ENCODE data around the gene MUC4.

DNA sequence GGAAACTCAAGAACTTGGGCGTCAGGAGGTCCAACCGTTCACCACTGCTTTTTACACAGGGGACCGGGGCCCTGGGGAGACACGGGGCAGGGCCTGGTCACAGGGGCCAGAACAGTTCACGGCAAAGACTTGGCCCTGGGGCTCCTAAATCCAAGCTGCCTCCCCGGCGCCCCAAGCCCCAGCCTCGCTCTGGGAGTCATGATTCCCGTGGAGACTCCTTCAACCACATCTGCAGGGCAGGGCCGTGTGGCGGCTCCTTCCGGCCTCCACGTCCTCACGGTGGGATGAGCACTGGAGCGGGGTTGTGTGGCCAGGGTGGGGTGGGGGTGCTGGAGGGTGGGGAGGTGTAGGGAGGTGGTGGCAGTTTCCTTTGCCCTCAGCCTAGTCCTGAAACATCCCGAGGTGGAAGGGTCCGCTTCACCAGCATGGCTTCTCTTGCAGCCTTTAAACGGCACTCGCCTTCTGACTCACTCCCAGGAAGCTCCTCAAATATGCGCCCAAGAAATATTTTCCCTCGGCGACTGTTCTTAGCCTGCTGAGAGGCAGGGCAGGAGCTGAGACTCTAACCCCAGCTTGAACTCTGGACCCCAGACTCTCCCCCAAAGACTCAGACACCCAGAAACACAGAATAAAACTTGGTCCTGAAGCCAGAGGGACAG, 1.8 kb downstream of the MUC4 start:
- TF ChIP-seq, protein P1, sequence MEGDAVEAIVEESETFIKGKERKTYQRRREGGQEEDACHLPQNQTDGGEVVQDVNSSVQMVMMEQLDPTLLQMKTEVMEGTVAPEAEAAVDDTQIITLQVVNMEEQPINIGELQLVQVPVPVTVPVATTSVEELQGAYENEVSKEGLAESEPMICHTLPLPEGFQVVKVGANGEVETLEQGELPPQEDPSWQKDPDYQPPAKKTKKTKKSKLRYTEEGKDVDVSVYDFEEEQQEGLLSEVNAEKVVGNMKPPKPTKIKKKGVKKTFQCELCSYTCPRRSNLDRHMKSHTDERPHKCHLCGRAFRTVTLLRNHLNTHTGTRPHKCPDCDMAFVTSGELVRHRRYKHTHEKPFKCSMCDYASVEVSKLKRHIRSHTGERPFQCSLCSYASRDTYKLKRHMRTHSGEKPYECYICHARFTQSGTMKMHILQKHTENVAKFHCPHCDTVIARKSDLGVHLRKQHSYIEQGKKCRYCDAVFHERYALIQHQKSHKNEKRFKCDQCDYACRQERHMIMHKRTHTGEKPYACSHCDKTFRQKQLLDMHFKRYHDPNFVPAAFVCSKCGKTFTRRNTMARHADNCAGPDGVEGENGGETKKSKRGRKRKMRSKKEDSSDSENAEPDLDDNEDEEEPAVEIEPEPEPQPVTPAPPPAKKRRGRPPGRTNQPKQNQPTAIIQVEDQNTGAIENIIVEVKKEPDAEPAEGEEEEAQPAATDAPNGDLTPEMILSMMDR (IDR thresholded peaks at IDR 0.05): no peak
- TF ChIP-seq ZFX (IDR thresholded peaks at IDR 0.05; ENCODE audit: borderline replicate concordance): no peak
